ENCODE results near the gene PLCB4.
"Not testable (repeated sequence)": the region's sequence is repeated elsewhere in the genome, so short reads cannot be mapped to it uniquely, and the experiment has no call there.

Gene PLCB4

DNA sequence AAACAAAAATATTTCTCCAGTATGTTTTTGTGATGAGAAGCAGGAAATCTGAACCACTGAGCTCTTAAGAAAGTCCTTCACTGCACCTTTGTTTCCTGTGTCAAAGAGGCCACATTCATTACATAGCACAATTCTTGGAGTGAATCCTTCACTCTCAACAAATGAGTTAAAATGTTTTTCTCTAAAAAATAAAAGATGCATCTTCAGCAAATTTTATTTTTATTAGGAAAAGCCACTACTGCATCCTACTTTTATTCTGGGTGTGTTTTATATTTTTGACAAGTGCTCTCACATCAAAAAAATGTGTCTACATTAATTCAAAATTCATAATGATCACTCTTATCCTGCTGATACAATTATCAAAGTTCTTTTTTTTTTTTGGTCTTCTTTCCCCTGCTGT is 76.3 kb downstream of the PLCB4 start:
- DNase-seq: no peak

DNA sequence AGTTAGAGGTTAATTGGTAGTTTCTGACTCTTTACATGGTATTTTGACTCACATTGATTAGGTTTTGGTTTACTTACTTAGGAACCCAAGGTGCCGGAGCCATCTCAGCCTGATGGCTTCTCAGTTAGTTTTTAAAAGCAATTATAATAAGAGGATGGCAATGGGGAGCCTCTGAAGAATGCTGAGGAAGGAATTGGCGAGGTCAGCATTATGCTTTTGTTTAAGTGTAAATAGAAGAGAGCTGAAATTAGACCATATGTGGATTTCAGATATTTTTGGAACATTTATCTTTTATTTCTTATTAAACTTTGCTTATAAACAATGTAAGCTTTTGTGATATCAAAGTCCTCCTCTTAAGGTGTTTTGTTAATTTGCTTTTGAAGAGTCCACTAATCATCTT is 77.8 kb downstream of the PLCB4 start:
- DNase-seq: no peak

DNA sequence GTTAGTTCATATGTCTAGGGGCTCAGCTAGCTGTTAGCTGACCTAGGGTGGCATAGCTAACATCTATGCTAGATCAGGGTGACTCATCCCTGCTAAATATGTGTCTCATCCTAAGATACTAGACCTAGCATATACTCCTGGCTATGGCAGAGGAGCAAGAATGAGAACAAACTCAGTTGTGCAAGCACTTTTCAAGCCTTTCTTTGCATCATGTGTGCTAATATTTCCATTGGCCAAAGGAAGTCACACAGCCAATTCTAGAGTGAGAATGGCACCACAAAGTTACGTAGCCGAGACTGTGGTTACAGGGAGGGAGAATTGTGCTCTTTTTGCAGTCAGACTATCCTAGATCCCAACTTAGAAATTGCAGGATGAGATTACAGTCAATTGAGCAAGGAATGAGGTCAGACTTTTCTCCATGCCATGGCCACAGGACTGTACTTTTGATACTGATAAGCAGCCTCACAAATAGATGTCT is 78.7 kb downstream of the PLCB4 start:
- no peak for DNase-seq

GRCh38 chr20:9148291-9148690 is 79.4 kb downstream of the PLCB4 start:
- no peak for DNase-seq

GRCh38 chr20:9149087-9149486 is 80.2 kb downstream of the PLCB4 start:
- DNase-seq: no peak

GRCh38 chr20:9149796-9150195 is 80.9 kb downstream of the PLCB4 start:
- DNase-seq: no peak

DNA sequence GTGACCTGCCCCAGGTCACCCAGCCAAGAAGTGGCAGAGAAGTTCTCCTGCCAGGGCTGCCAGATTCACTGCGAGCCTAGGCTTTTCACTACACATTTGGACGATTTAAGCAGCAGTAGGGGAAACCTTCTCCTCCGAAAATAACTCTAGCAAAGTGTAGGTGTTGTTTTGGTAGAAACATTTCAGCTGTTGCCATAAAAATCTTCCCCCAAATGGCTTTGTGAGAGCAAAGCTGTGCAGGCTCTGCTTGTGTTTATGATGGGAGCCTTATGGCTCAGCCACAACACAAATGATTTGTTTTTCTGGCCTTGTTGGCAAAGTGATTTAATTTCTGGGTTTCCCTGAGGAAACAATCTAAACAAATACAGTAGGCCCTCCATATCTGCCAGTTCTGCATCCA is 81.8 kb downstream of the PLCB4 start:
- no peak for DNase-seq

DNA sequence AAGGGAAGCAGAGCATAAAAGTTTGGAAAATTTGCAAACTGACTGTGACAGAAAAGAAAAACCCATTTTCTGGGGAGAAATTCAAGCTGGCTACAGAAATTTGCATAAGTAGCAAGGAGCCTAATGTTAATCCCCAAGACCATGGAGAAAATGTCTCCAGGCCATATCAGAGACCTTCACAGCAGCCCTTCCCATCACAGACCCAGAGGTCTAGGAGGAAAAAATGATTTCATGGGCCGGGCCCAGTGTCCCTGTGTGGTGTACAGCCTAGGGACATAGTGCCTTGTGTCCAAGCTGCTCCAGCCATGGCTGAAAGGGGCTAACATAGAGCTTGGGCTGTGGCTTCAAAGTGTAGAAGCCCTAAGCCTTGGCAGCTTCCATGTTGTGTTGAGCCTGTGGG is 83.3 kb downstream of the PLCB4 start:
- not testable (repeated sequence) for DNase-seq

- no peak for DNase-seq
These were observed 85.7 kb downstream of the PLCB4 start for GRCh38 chr20:9154464-9155024.

GRCh38 chr20:9156529-9157280 is 87.8 kb downstream of the PLCB4 start:
- no peak for DNase-seq

DNA sequence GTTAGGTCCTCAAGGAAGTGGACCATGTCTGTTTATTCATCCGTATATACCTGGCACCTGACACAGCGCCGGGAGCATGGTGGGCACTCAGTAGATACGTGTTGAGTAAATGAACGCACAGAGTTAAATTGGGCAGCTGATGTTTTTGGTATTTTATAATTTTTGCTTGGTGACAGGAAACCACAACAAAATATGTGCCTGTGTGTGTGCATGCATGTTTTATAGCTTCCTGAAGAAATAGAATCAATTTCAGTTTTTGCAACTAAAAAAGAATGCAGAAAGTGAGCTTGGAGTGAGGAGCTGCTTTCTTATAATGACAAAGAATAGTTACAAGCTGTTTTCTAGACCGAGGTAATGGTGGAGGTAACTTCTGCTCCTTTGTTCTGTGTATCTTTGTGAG is 91.4 kb downstream of the PLCB4 start:
- no peak for DNase-seq

DNA sequence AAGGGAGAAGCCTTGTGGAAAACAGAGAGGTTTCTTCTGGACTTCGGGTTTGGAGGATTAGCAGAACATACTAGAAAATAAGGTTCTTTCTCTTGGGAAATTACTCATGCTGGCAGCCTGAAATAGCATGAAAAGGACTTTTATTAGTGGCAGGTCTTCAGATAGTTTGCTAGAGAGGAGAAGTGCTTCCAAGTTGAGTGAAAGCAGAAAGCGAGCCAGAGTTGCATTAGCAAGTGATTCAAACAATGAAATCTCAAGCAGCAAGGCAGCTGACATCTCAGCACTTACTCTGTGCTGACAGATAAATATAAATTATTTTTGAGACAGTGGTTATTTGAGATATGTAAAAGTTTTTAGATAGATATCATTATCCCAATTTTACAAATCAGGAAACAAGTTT is 91.9 kb downstream of the PLCB4 start:
- DNase-seq: no peak

DNA sequence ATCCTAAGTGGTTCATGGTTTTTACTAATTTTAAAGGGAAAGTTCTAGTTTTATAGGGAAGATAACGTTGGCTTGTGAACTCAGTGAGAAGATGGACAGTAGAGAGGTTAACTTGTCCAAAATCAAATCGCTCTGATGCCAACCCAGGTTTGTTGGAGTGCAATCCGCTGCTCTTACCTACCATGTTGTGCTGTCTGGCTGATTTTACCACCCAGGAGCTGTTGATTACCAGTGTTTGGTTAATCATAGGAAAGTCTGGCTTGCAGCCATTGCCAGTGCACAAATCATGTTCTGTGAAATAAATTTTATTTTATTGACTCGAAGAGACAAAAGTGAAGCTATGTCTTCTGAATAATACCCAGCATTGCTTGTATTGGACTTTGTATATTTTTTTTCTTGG is 92.4 kb downstream of the PLCB4 start:
- no peak for DNase-seq

GRCh38 chr20:9163251-9163650 is 94.4 kb downstream of the PLCB4 start:
- no peak for DNase-seq

DNA sequence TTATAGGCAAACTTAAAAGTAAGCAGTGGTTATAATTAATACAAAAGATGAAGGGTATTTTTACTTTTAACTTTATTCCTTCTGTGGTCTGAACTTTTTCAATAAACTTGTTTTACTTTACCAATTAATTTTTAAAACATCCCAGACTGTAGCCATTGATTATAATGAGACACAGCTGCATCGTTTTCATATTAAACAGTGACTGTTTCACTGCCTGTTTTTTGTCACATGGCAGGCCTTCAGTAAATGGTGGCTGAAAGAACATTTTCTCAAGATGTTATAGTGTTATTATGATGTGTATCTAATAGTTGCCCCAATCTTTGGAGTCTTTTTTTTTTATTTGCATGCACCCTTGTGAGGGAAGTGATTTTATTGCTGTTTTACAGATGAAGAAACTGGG is 95.1 kb downstream of the PLCB4 start:
- no peak for DNase-seq

DNA sequence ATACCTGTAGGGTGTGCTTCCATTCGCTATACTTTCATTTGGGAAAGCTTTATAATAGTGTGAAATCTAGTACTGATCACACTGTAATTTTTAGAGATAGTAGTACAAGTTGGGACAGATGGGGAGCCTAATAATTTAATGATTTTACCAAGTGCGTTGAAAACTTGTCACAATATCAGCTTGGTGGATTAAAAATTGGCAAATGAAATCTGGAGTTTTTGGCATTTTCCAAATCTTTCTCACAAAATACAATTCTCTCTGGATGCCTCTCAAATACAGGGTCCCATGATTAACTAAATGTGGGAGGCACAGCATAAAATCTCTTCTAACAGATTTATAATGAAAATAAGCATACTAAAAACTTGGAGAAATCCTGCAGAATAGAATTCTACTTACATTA is 96.4 kb downstream of the PLCB4 start:
- DNase-seq: no peak

DNA sequence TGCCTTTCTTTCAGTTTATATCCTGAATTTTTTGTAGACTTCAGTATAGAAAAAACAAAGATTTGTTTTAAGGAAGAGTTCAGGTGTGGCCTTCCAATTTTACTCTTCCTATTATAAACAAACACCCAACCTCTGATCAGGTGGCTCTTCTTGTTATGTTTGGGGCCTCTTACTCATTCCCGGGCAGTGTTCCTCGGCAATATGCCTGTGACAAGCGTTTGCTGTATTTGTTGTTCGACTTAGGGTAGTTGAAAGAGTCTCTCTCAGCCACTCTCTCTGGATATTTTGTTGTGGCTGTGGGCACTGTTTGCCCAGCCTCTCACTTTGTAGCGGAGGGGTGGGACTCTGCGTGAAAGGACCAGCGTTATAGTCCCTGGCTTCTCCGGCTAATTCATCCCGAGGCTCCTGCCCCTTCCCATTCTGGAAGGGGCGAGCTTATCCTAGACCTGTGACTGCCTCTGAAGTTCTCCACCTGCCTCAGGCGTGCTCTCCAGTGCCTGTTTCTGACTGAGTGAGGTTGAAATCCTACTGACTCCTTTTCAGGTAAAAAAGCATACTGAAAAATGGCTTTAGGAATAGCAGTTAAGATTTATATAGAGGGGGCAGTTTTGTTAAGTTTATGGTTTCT is 97.4 kb downstream of the PLCB4 start:
- no peak for DNase-seq

DNA sequence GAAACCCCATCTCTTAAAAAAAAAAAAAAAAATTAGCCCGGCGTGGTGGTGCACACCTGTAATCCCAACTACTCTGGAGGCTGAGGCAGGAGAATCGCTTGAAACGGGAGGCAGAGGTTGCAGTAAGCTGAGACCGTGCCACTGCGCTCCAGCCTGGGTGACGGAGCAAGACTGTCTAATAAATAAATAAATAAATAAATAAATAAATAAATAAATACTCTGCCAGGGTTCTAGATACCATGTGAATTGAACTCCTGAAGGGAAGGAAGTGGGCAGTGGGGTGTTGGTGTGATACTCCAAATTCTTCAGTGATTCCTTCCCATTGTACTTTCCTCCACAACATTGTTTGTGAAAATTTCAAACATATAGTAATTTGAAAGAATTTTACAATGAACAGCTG is 100.5 kb downstream of the PLCB4 start:
- no peak for DNase-seq

GRCh38 chr20:9172851-9173250 is 104.0 kb downstream of the PLCB4 start:
- no peak for DNase-seq

DNA sequence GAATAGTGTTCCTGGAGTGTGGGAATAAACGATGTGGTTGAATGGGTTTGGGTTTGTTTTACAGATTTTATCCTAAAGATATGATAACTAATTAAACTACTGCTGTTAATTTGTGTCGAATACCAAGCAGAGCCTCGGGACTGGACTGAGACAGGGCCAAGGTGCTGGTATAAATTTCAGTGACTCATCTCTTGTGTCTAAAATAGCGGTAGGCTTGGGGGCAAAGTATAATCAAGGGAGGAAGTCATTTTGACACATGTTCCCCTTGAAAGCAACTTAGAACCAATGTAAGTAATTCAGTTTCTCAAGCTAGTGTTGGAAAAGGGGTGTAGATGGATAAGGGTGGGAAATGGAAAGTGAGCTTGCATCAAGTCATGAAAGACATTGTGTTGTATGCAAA is 108.4 kb downstream of the PLCB4 start:
- no peak for DNase-seq

- DNase-seq: no peak
These were observed 110.4 kb downstream of the PLCB4 start for GRCh38 chr20:9179193-9179802.

- no peak for DNase-seq
These were observed 111.0 kb downstream of the PLCB4 start for GRCh38 chr20:9179867-9180266.

GRCh38 chr20:9180481-9181257 is 111.8 kb downstream of the PLCB4 start:
- DNase-seq: no peak
